Retinal pigment epithelial cell (primary cell): Measurements from ENCODE around the gene ADCY3.
"Not testable (repeated sequence)": the region's sequence is repeated elsewhere in the genome, so short reads cannot be mapped to it uniquely, and the experiment has no call there.

Experiments
- DNase-seq: peaks from one replicate; pipeline ENCODE4 v3.0.0-alpha.2; 2010; ENCODE audit warnings: low read depth
- H3K4me3 ChIP-seq: 2 replicates; pipeline ENCODE4 v1.5.1; 2011; ENCODE audit warnings: mild to moderate bottlenecking, low read length, control low read depth, moderate library complexity
- TF ChIP-seq, protein P1 (sequence below): conservative IDR thresholded peaks from 2 replicates; pipeline ENCODE4 v1.5.1; 2011; ENCODE audit warnings: low read depth, low read length, control low read depth, inconsistent platforms

ADCY3 gene

DNA sequence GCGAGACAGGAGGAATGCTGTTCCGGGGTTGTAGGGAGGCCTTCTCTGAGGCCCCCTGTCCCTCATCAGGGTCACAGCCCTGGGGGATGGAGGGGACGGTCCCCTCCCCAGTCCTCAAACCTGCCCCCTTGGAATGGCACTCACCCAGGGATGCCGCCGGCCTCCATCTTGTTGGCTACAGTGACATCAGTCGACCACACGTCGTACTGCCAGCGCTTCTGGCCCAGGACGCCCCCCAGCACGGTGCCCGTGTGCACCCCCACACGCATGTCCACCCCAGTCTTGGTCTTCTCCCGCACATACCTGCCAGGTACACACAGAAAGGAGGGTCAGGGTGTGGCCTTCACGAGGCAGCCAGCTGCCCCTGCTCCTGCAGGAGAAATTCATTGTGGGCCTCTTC, 80.3 kb downstream of the ADCY3 start:
- DNase-seq = no peak
- H3K4me3 ChIP-seq = no peak overlapping the region
- TF ChIP-seq, protein P1, sequence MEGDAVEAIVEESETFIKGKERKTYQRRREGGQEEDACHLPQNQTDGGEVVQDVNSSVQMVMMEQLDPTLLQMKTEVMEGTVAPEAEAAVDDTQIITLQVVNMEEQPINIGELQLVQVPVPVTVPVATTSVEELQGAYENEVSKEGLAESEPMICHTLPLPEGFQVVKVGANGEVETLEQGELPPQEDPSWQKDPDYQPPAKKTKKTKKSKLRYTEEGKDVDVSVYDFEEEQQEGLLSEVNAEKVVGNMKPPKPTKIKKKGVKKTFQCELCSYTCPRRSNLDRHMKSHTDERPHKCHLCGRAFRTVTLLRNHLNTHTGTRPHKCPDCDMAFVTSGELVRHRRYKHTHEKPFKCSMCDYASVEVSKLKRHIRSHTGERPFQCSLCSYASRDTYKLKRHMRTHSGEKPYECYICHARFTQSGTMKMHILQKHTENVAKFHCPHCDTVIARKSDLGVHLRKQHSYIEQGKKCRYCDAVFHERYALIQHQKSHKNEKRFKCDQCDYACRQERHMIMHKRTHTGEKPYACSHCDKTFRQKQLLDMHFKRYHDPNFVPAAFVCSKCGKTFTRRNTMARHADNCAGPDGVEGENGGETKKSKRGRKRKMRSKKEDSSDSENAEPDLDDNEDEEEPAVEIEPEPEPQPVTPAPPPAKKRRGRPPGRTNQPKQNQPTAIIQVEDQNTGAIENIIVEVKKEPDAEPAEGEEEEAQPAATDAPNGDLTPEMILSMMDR = no peak

DNA sequence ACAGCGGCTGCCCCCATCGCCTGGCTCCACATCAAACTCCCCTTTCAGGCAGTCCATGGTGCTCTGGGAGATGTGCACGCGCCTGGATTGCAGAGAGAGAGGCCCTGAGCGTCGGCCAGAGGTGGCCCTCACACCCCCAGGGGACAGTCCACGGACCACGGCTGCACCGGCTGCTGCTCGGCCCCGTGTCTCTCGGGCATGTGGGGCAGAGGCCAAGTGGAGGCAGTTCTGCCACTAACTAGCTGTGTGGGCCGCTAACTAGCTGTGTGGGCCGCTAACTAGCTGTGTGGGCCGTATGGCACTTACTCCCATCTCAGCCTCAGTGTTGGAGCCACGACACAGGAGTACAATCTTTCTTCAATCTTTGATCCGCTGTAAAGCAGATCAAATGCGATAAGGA, 81.5 kb downstream of the ADCY3 start:
- TF ChIP-seq, protein P1 = no peak
- DNase-seq = no peak
- H3K4me3 ChIP-seq = no peak overlapping the region

DNA sequence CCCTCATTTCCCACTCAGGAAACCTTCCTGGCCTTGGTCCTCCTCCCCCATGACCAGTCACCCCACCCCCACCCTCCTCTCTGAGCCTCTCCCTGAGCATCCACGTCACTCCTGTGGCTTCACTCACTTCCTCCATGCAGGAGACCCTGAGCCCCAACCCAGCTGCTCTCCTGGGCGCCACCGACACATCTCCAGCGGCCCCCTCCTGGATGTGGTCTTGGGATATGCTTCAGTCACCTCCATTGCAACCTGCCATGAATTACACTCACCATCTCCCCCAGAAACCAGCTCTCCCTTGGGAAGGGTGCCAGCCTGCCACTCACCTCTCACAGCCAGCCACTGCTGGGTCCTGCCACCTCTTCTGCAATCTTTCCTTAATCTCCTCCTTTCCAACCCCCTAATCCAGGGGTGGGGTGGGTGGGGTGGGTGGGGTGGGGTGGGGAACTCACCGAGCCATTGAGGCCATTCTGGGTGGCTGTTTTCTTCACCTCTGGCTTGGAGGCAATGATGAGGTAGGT, 82.0 kb downstream of the ADCY3 start:
- no peak overlapping the region for H3K4me3 ChIP-seq
- DNase-seq = no peak
- TF ChIP-seq, protein P1 = no peak

DNA sequence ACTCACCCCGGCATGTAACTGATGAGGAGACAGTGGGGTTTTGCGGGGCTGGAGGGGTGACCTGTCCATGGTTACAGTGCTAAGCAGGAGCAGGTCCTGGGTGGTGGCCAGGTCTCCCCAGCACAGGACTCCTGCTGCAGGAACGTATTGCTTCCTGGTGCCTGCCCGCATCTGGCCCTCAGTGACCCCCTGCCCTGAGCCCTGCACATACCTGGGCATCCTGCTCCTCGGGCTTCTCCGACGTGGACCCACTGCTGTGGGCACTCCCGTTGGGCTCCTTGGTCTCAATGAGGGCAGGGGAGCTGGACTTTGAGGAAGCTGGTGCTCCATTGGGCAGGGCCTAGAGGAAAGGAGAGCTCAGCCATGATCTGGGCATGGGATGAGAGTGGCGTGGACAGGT, 83.3 kb downstream of the ADCY3 start:
- no peak overlapping the region for H3K4me3 ChIP-seq
- TF ChIP-seq, protein P1 = no peak
- no peak for DNase-seq

DNA sequence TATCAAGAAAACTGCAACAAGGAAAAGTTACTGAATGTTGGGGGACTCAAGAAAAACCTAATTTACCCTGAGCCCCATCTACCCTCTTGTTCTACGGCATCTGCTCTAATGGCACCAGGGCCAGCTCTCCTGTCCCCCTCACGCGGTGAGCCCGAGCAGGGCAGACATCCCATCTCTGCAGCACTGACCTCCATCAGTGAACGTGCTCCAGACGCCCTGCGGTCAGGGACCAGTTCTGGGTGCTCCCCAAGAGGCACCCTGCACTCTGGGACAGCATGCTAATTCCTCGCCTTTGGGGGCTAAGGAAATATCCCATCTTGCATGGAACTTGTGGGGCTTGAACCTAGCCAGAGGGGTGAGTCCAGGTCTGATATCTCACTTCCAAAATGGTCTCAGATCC, 83.8 kb downstream of the ADCY3 start:
- TF ChIP-seq, protein P1 = no peak
- no peak overlapping the region for H3K4me3 ChIP-seq
- DNase-seq = no peak

DNA sequence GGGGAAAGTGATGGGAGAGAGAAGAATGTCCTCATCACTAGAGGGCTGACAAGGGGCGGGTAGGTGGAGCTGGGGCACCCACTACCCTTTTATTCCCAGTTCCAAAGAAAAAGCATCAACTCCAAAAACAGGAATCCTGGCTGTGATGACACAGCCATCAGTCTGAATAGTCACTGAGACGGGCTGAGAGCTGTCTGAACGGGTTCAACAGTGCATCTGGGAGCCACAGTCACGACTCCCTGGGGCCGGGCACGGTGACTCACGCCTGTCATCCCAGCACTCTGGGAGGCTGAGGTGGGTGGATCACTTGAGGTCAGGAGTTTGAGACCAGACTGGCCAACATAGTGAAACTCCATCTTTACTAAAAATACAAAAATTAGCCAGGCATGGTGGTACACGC, 84.6 kb downstream of the ADCY3 start:
- H3K4me3 ChIP-seq, DNase-seq: not testable (repeated sequence)

DNA sequence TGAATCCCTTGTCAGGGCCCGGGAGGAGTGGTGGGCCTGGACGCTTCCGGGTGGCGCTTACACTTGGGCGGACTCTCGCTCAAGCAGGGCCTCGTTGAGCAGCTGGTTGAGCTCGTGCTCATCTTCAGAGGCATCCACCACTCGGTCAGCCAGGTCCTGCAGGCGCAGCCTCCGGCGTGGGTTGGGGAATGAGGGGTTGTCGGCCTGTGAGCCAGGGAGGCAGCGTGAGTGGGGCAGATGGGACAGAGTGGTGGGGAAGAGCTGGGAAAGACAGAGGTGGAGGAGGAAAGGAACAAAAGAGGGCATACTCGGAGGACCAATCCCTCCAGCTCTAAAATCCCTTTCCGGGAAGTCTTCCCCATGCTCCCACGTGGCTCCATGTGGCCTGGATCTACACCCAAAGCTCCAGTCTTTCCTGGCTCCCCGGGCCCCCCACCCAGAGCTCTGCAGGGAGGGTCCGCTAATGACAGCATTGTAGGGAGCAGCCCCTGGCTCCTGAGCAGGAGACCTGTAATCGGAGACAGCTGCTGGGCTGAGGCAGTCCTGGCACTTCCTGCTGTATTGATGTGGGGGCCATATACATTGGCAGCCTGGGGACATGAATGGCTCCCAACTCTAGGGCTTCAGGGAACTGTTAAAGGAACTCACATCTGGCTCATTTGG, 85.2 kb downstream of the ADCY3 start:
- TF ChIP-seq, protein P1 = no peak
- H3K4me3 ChIP-seq = no peak overlapping the region
- DNase-seq = no peak
